B cell (primary cell): ENCODE measurements around the gene CDY1.
"Not testable (repeated sequence)": the region's sequence is repeated elsewhere in the genome, so short reads cannot be mapped to it uniquely, and the experiment has no call there.

ENCODE experiments used
- CTCF ChIP-seq: fragments of 200-600 bp; IDR thresholded peaks from one replicate; pipeline ENCODE4 v1.8.0; 2022; ENCODE audit warnings: antibody characterized with exemption, mild to moderate bottlenecking
- EZH2 ChIP-seq: IDR thresholded peaks from 2 replicates; pipeline ENCODE4 v1.6.1; 2012; ENCODE audit warnings: borderline replicate concordance, low read depth, mild to moderate bottlenecking, moderate library complexity, low read length; ENCODE audit not compliant: insufficient read depth, poor library complexity, severe bottlenecking

- not testable (repeated sequence) for TF ChIP-seq CTCF, EZH2
Observed at GRCh38 chrY:25639852-25640251, 17.9 kb downstream of the CDY1 start.
